SK-N-SH treated with all-trans-retinoic acid at 6 μM for 48 hours (cell line): ENCODE measurements around the gene DKK2.

Experiments used
- CSDC2 ChIP-seq: fragments of 250-450 bp; sonication (Bioruptor Pico); IDR thresholded peaks from 2 replicates; pipeline ENCODE4 v1.5.0; 2020; ENCODE audit warnings: mild to moderate bottlenecking, moderate library complexity
- ESRRG ChIP-seq: fragments of 250-450 bp; sonication (Bioruptor Pico); IDR thresholded peaks from 2 replicates; pipeline ENCODE4 v1.6.1; 2021; ENCODE audit warnings: mild to moderate bottlenecking
- ISL1 ChIP-seq: fragments of 250-450 bp; sonication (Bioruptor Pico); IDR thresholded peaks from 2 replicates; pipeline ENCODE4 v2.1.2; 2022; ENCODE audit warnings: mild to moderate bottlenecking, moderate library complexity
- PATZ1 ChIP-seq: fragments of 250-450 bp; sonication (Bioruptor Pico); IDR thresholded peaks from 2 replicates; pipeline ENCODE4 v1.8.0; 2020; ENCODE audit warnings: mild to moderate bottlenecking, moderate library complexity, borderline replicate concordance
- TOX ChIP-seq: fragments of 250-450 bp; sonication (Bioruptor Pico); IDR thresholded peaks from 2 replicates; pipeline ENCODE4 v1.8.0; 2021; ENCODE audit warnings: mild to moderate bottlenecking, moderate library complexity, borderline replicate concordance
- ZFP30 ChIP-seq: fragments of 450-650 bp; formaldehyde crosslinking; IDR thresholded peaks from 2 replicates; pipeline ENCODE4 v1.5.0; 2022; ENCODE audit warnings: mild to moderate bottlenecking, moderate library complexity
- TF ChIP-seq, protein P1 (sequence below): fragments of 250-450 bp; sonication (Bioruptor Pico); IDR thresholded peaks from 2 replicates; pipeline ENCODE4 v1.5.1; 2020; ENCODE audit warnings: low read depth, mild to moderate bottlenecking, moderate library complexity

DNA sequence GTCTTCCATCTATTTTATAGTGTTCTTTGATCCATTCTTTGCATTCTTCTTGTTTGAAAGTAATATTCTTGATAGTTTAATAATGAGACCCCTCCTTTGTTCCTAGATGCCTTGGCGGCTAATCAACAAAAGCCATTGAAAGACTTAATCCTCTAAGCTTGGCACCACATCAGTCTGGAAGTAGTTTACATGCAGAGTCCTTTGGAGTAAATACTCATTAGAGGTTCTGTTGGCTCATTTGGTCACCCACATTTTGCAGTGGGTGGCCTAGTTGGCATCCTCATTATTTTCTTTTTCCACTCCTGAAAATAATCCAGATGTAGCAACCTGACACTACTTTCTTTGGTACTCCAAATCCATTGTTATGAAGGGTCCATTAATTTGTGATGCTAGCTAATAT, 64.5 kb downstream of the DKK2 start:
- TF ChIP-seq ESRRG (CRISPR knock-in tag) (no peak), TOX (CRISPR knock-in tag) (no peak), PATZ1 (CRISPR knock-in tag) (no peak), ZFP30 (CRISPR knock-in tag) (no peak), ISL1 (no peak), CSDC2 (no peak)
- TF ChIP-seq, protein P1, sequence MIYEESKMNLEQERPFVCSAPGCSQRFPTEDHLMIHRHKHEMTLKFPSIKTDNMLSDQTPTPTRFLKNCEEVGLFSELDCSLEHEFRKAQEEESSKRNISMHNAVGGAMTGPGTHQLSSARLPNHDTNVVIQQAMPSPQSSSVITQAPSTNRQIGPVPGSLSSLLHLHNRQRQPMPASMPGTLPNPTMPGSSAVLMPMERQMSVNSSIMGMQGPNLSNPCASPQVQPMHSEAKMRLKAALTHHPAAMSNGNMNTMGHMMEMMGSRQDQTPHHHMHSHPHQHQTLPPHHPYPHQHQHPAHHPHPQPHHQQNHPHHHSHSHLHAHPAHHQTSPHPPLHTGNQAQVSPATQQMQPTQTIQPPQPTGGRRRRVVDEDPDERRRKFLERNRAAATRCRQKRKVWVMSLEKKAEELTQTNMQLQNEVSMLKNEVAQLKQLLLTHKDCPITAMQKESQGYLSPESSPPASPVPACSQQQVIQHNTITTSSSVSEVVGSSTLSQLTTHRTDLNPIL = no peak
